ENCODE results near the gene PACSIN2.
A peak's percentile ranks its signal among the peaks of the same experiment; 100 is the strongest.

Gene PACSIN2

GRCh38 chr22:42878561-42879305 lies 136.2 kb downstream of the PACSIN2 start:
- no peak for DNase-seq

GRCh38 chr22:42877597-42878340 lies 137.2 kb downstream of the PACSIN2 start:
- DNase-seq = no peak

GRCh38 chr22:42877158-42877557 lies 137.8 kb downstream of the PACSIN2 start:
- no peak for DNase-seq

GRCh38 chr22:42876041-42876440 lies 138.9 kb downstream of the PACSIN2 start:
- DNase-seq = no peak

- DNase-seq = no peak
These were observed 140.9 kb downstream of the PACSIN2 start for GRCh38 chr22:42874010-42874409.

- DNase-seq = no peak
These were observed 141.6 kb downstream of the PACSIN2 start for GRCh38 chr22:42873356-42873755.

GRCh38 chr22:42872821-42873220 lies 142.1 kb downstream of the PACSIN2 start:
- no peak for DNase-seq

GRCh38 chr22:42871146-42872050 lies 143.6 kb downstream of the PACSIN2 start:
- no peak for DNase-seq

- DNase-seq = no peak
These were observed 145.0 kb downstream of the PACSIN2 start for GRCh38 chr22:42869888-42870480.

- no peak for DNase-seq
These were observed 145.5 kb downstream of the PACSIN2 start for GRCh38 chr22:42869463-42869862.

GRCh38 chr22:42868751-42869251 lies 146.1 kb downstream of the PACSIN2 start:
- peak; percentile 62 for DNase-seq

- no peak for DNase-seq
These were observed 148.8 kb downstream of the PACSIN2 start for GRCh38 chr22:42866100-42866499.

- DNase-seq = no peak
These were observed 149.4 kb downstream of the PACSIN2 start for GRCh38 chr22:42865536-42865935.

- DNase-seq = no peak
These were observed 151.5 kb downstream of the PACSIN2 start for GRCh38 chr22:42863349-42863961.

GRCh38 chr22:42862045-42862734 lies 152.8 kb downstream of the PACSIN2 start:
- DNase-seq = no peak

- peak; percentile 16 for DNase-seq
These were observed 154.0 kb downstream of the PACSIN2 start for GRCh38 chr22:42860968-42861367.

GRCh38 chr22:42857845-42858481 lies 157.0 kb downstream of the PACSIN2 start:
- DNase-seq = peak; percentile 33

GRCh38 chr22:42856865-42857704 lies 157.9 kb downstream of the PACSIN2 start, which contains the start of gene ARFGAP3:
TSS of gene ARFGAP3 (minus strand) at chr22:42857273. CDS start at chr22:42857182, 91 bp downstream.
- peak; percentile 89 for DNase-seq

- DNase-seq = peak; percentile 43
These were observed 158.6 kb downstream of the PACSIN2 start for GRCh38 chr22:42856179-42856864.
